C4-2B (cell line): ENCODE measurements around the gene CBARP.

Source experiments
- CTCF ChIP-seq: fragments of 450-650 bp; conservative IDR thresholded peaks from 2 replicates; pipeline ENCODE4 v1.5.1; 2017; ENCODE audit warnings: mild to moderate bottlenecking
- ZFX ChIP-seq: fragments of 450-650 bp; IDR thresholded peaks from 2 replicates; pipeline ENCODE4 v1.6.1; 2017

- TF ChIP-seq CTCF (no peak), ZFX (no peak)
Measured at GRCh38 chr19:1250437-1251260, 12.8 kb upstream of the CBARP start.
